CD4-positive, alpha-beta T cell (primary cell): Measurements from ENCODE around the gene SORBS1. TPM values are rescaled to one million over a fixed set of nuclear protein-coding genes. Genes with fewer than 3 reads are reported as not detected.

Source experiments
- ATAC-seq: fragments of 200-7000 bp; cut with Tn5 transposase; one replicate; pipeline ENCODE4 v1.10.0; 2022; ENCODE audit warnings: mild to moderate bottlenecking; ENCODE audit not compliant: poor library complexity
- CTCF ChIA-PET: fragments of 350-600 bp; sonication (Branson Sonifier 250); formaldehyde crosslinking; loops from one replicate; lab custom pipeline; 2021; ENCODE audit warnings: antibody characterized with exemption, inconsistent platforms; lab: Charles Lee
- POLR2A ChIA-PET: fragments of 350-600 bp; sonication (Branson Sonifier 250); formaldehyde crosslinking; loops from one replicate; lab custom pipeline; 2021; ENCODE audit warnings: antibody characterized with exemption, inconsistent platforms; lab: Charles Lee
- DNase-seq, 14 experiments: peaks; one replicate each; pipeline ENCODE4 v3.0.0-alpha.2; 2013 to 2020; ENCODE audit warnings: mixed read lengths in 2 of 14
- H3K27ac ChIP-seq, 2 donors: one replicate each; pipeline versions ENCODE4 v1.5.1 to v1.7.0; 2013; ENCODE audit warnings: low read length in 2 of 2, low read depth in 1 of 2, mild to moderate bottlenecking in 1 of 2
- H3K27me3 ChIP-seq, 2 experiments: 1 replicate in 1 of 2; 2 replicates in 1 of 2; pipeline versions ENCODE4 v1.6.1 to v1.7.0; 2013; ENCODE audit warnings: low read length in 2 of 2, control low read depth in 1 of 2, mild to moderate bottlenecking in 1 of 2, moderate library complexity in 1 of 2; ENCODE audit not compliant: insufficient read depth in 2 of 2, control insufficient read depth in 1 of 2
- H3K36me3 ChIP-seq: one replicate; pipeline ENCODE4 v1.6.1; 2013; ENCODE audit warnings: low read length, control low read depth; ENCODE audit not compliant: insufficient read depth
- H3K4me1 ChIP-seq: one replicate; pipeline ENCODE4 v1.6.1; 2013; ENCODE audit warnings: low read length, control low read depth; ENCODE audit not compliant: insufficient read depth
- H3K4me3 ChIP-seq: one replicate; pipeline ENCODE4 v1.5.1; 2013; ENCODE audit warnings: mild to moderate bottlenecking, low read length, moderate library complexity
- H3K9me3 ChIP-seq, 2 experiments: 1 replicate in 1 of 2; 2 replicates in 1 of 2; pipeline versions ENCODE4 v1.6.1 to v1.7.0; 2013; ENCODE audit warnings: low read length in 2 of 2, mild to moderate bottlenecking in 2 of 2, control low read depth in 1 of 2, moderate library complexity in 1 of 2; ENCODE audit not compliant: control insufficient read depth in 1 of 2, insufficient read depth in 1 of 2
- H3K27ac Mint-ChIP-seq: one replicate; pipeline ENCODE4 v1.8.0; 2020; ENCODE audit warnings: mixed read lengths
- H3K27me3 Mint-ChIP-seq: one replicate; pipeline ENCODE4 v1.8.0; 2021; ENCODE audit warnings: mixed read lengths
- H3K36me3 Mint-ChIP-seq: one replicate; pipeline ENCODE4 v1.8.0; 2021; ENCODE audit warnings: low read depth, mixed read lengths
- H3K4me1 Mint-ChIP-seq: one replicate; pipeline ENCODE4 v1.8.0; 2021; ENCODE audit warnings: low read depth, mixed read lengths
- H3K4me3 Mint-ChIP-seq: one replicate; pipeline ENCODE4 v1.8.0; 2020; ENCODE audit warnings: mild to moderate bottlenecking, mixed read lengths
- H3K9me3 Mint-ChIP-seq: one replicate; pipeline ENCODE4 v1.8.0; 2020; ENCODE audit warnings: mixed read lengths
- intact Hi-C, 2 experiments: fragments of 100-400 bp; cut with DNase I in 1 of 2; cut with micrococcal nuclease in 1 of 2; formaldehyde crosslinking; loops; one replicate each; pipeline versions ENCODE4 v1.15.1 to v1.9.0; 2023 to 2025; cut with DNase I, micrococcal nuclease
- total RNA-seq, 174 experiments: library from RNA in 2 of 174; stranded (reverse) in 2 of 174; gene quantifications; one replicate each; pipeline ENCODE4 v1.2.3 and lab custom pipeline; 2021 to 2026
- TF ChIP-seq, protein P1 (sequence below): fragments of 200-600 bp; IDR thresholded peaks from one replicate; pipeline ENCODE4 v1.8.0; 2022; ENCODE audit warnings: antibody characterized with exemption, mild to moderate bottlenecking

SORBS1 gene
- total RNA-seq, 2 experiments from 2014 or later: 1.4 to 1.8 TPM

DNA sequence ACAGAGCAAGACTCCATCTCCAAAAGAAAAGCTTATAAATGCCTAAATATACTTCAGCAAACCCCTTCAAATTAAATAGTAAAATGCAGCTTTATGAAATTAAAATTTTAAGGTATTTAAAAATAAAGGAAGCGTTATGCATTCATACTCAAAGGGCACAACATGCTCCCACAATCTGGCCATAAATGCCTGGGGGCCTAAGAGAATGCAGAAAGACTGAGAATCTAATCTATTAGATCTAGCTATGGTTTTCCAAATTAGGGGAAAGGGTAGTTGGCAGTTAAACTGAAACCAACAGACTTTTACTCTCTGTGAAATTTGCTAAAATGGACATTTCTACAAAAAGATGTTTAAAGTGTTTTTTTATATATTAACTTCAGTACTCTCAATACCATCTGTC, 40.6 kb downstream of the SORBS1 start:
- Mint-ChIP-seq H3K4me3 (no peak overlapping the region), H3K36me3 (no peaks in the 10 kb centered on the region), H3K9me3 (no peaks in the 10 kb centered on the region), H3K4me1 (no peaks in the 10 kb centered on the region), H3K27ac (no peak overlapping the region), H3K27me3 (peaks cover 2% of the 10 kb centered on the region)
- intact Hi-C loops: no loop called here
- POLR2A ChIA-PET: no interaction called here
- TF ChIP-seq, protein P1, sequence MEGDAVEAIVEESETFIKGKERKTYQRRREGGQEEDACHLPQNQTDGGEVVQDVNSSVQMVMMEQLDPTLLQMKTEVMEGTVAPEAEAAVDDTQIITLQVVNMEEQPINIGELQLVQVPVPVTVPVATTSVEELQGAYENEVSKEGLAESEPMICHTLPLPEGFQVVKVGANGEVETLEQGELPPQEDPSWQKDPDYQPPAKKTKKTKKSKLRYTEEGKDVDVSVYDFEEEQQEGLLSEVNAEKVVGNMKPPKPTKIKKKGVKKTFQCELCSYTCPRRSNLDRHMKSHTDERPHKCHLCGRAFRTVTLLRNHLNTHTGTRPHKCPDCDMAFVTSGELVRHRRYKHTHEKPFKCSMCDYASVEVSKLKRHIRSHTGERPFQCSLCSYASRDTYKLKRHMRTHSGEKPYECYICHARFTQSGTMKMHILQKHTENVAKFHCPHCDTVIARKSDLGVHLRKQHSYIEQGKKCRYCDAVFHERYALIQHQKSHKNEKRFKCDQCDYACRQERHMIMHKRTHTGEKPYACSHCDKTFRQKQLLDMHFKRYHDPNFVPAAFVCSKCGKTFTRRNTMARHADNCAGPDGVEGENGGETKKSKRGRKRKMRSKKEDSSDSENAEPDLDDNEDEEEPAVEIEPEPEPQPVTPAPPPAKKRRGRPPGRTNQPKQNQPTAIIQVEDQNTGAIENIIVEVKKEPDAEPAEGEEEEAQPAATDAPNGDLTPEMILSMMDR: no peak
- no peaks in the 10 kb centered on the region for H3K36me3 ChIP-seq
- no peaks in the 10 kb centered on the region for H3K4me1 ChIP-seq
- H3K9me3 ChIP-seq: no peaks in the 10 kb centered on the region
- DNase-seq (no peak), ATAC-seq (no peak)
- CTCF ChIA-PET: no interaction called here
- H3K4me3 ChIP-seq: no peak overlapping the region
- no peaks in the 10 kb centered on the region for H3K27me3 ChIP-seq
- no peak overlapping the region for H3K27ac ChIP-seq

DNA sequence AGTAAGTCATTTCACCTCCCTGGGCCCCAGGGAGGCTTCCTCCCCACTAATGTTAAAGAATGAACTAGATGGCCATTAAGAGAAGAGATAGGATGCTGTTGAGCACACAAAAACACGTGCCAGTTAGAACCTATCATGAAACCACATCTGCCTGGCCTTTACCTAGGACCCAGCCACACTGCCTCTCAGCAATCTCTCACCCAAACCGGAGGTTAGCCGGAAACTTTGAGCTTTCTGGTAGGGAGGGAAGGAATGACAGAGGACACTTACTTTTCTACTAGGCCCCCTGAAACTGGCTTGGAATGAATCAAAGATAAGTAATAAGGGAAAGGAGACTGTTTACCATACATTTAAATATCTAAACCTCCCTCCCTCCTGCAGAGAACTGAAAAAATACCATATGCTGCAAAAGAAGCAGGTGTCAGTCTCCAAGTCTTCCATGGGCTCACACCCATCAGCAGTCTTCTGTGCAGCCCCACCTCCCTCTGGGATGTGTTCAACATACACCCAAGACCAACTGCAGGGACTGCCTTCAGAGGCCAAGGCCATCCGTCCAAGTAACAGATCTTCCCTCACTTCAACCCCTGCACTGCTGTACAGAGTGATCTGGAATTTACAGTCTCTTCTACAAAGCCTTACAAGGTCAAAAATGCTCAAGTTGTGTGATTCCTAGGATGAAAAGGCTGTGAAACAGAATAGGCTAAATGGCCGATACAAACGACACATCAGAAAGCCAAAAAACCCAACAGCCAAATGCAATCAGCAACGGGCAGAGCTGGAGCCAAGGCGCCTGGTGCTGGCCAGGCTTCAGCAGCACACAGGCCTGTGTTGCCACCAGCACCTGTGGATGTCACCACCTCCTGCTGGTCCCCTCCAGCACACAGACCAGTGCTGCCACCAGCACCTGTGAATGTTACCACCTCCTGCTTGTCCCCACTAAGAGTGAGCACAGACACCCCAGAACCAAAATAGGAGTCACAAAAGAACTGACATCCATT, 42.4 kb downstream of the SORBS1 start:
- no peak overlapping the region for H3K27ac Mint-ChIP-seq
- CTCF ChIA-PET: no interaction called here
- no peaks in the 10 kb centered on the region for H3K36me3 Mint-ChIP-seq
- H3K9me3 Mint-ChIP-seq: no peaks in the 10 kb centered on the region
- intact Hi-C loops: no loop called here
- Histone ChIP-seq H3K9me3 (no peaks in the 10 kb centered on the region), H3K4me3 (no peak overlapping the region), H3K4me1 (no peaks in the 10 kb centered on the region), H3K36me3 (no peaks in the 10 kb centered on the region), H3K27ac (no peak overlapping the region), H3K27me3 (no peaks in the 10 kb centered on the region)
- H3K4me1 Mint-ChIP-seq: no peaks in the 10 kb centered on the region
- ATAC-seq (no peak), DNase-seq (no peak)
- no peak overlapping the region for H3K4me3 Mint-ChIP-seq
- POLR2A ChIA-PET: no interaction called here
- TF ChIP-seq, protein P1: no peak
- no peaks in the 10 kb centered on the region for H3K27me3 Mint-ChIP-seq

DNA sequence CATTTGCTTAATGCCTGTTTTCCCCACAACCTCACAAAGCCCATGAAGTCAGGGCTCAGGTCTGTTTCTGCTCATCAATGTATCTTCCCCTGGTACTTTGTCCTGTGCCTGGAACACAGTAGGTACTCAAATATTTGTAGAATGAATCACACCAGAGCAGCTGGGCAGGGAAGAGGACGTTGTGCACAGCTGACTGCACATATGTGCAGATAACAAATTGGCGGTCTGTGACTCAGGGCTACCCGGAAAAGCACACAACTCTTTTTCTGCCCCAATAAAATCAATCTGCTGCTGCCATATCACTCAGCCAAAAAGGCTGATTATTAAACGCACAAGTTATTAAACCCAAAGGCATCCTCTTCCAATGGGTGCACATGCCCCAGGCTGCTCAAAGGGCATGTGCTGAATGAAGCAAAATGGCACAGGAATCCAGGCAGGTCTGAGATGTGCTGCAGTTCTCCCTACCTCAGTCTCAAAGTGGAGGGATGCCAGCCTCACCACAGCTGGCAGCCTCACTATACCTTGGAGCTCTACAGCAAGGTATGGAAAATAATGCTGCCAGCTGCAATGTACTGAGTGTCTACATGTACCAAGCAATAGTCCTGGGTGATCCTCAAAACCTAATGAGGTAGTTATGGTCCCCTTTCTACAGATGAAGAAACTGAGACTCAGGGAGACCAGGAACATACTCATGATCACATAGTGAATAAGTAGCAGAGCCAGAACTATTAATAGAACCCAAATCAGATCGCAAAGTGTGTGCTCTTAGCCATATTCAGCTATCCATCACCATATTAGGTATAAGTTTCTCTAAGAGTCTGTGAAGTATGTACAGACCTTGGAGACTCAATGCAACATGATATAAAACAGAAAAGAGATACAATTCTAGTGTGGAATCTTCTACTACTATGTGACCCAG, 43.4 kb downstream of the SORBS1 start:
- no peaks in the 10 kb centered on the region for H3K36me3 Mint-ChIP-seq
- H3K4me1 Mint-ChIP-seq: no peaks in the 10 kb centered on the region

More for the DNA sequence above, 43.4 kb downstream of the SORBS1 start:
- intact Hi-C loops: no loop called here
- H3K27ac ChIP-seq: no peak overlapping the region
- no peak overlapping the region for H3K4me3 ChIP-seq
- H3K9me3 ChIP-seq: no peaks in the 10 kb centered on the region
- no peak for DNase-seq
- H3K4me1 ChIP-seq: no peaks in the 10 kb centered on the region
- no peaks in the 10 kb centered on the region for H3K27me3 ChIP-seq
- no peaks in the 10 kb centered on the region for H3K36me3 ChIP-seq
- no peak overlapping the region for H3K27ac Mint-ChIP-seq
- POLR2A ChIA-PET: no interaction called here
- H3K9me3 Mint-ChIP-seq: no peaks in the 10 kb centered on the region
- CTCF ChIA-PET: no interaction called here
- peaks cover under 1% of the 10 kb centered on the region for H3K27me3 Mint-ChIP-seq
- no peak for ATAC-seq
- H3K4me3 Mint-ChIP-seq: no peak overlapping the region
- TF ChIP-seq, protein P1: no peak
